Spinal cord (tissue), 10 donors: ENCODE measurements around the gene TAS2R30. TPM values are rescaled to one million over a fixed set of nuclear protein-coding genes. Genes with fewer than 3 reads are reported as not detected.

Experiments used
- DNase-seq, 6 donors: peaks; one replicate each; pipeline versions ENCODE4 v3.0.0 to v3.0.0-alpha.2; 2013 to 2015; ENCODE audit warnings: low spot score in 6 of 6, low read depth in 4 of 6
- H3K27ac ChIP-seq: one replicate; pipeline ENCODE4 v1.5.1; 2013; ENCODE audit warnings: low read depth, low read length, control low read depth
- H3K27me3 ChIP-seq: one replicate; pipeline ENCODE4 v1.6.1; 2013; ENCODE audit warnings: low read length; ENCODE audit not compliant: control insufficient read depth, insufficient read depth
- H3K36me3 ChIP-seq: one replicate; pipeline ENCODE4 v1.6.1; 2013; ENCODE audit warnings: low read length; ENCODE audit not compliant: control insufficient read depth, insufficient read depth
- H3K4me1 ChIP-seq: one replicate; pipeline ENCODE4 v1.6.1; 2013; ENCODE audit warnings: low read length; ENCODE audit not compliant: control insufficient read depth, insufficient read depth
- H3K4me3 ChIP-seq: one replicate; pipeline ENCODE4 v1.5.1; 2013; ENCODE audit warnings: low read depth, low read length, control low read depth
- H3K9me3 ChIP-seq: one replicate; pipeline ENCODE4 v1.6.1; 2013; ENCODE audit warnings: low read length; ENCODE audit not compliant: control insufficient read depth, insufficient read depth
- WGBS: methylation state at CpG from one replicate; pipeline ENCODE4 v1.1.5; 2013; ENCODE audit warnings: missing lambda C conversion rate; ENCODE audit not compliant: insufficient coverage; 5-methylcytosine and 5-hydroxymethylcytosine counted together
- polyA plus RNA-seq, 2 donors: library from polyadenylated mRNA; unstranded; fragments of 120-200 nt; gene quantifications; one replicate each; pipeline ENCODE4 v1.2.1, GENCODE V29; 2013; ENCODE audit not compliant: insufficient read length in 2 of 2
- total RNA-seq, 2 donors: library from RNA; depleted of rRNA in 1 of 2; stranded (reverse); fragments of 120-200 nt in 1 of 2; fragments of >200 nt in 1 of 2; gene quantifications; one replicate each; pipeline versions ENCODE4 v1.2.3 to v1.2.4, GENCODE V29; 2013 to 2014
- donor health status: healthy.

The TAS2R30 gene
- total and polyA plus RNA-seq, 4 donors, result 0.14 to 17.0 (median 3.0) TPM

GRCh38 chr12:11164384-11164783 is 29.9 kb upstream of the TAS2R30 start:
- no peaks in the 10 kb centered on the region for H3K27me3 ChIP-seq
- H3K9me3 ChIP-seq, result no peaks in the 10 kb centered on the region
- H3K36me3 ChIP-seq, result no peaks in the 10 kb centered on the region
- no peak for DNase-seq
- no peaks in the 10 kb centered on the region for H3K4me1 ChIP-seq
- no peak overlapping the region for H3K4me3 ChIP-seq
- H3K27ac ChIP-seq, result no peak overlapping the region

GRCh38 chr12:11162502-11162901 is 28.1 kb upstream of the TAS2R30 start:
- Histone ChIP-seq H3K36me3 (no peaks in the 10 kb centered on the region), H3K9me3 (no peaks in the 10 kb centered on the region), H3K4me3 (no peak overlapping the region), H3K27ac (no peak overlapping the region), H3K27me3 (no peaks in the 10 kb centered on the region), H3K4me1 (no peaks in the 10 kb centered on the region)
- WGBS, result no CpG with 5 or more reads among the region's 1 CpG
- DNase-seq, result no peak

GRCh38 chr12:11158885-11159444 is 24.5 kb upstream of the TAS2R30 start:
- H3K36me3 ChIP-seq, result no peaks in the 10 kb centered on the region
- H3K4me3 ChIP-seq, result no peak overlapping the region
- H3K27me3 ChIP-seq, result no peaks in the 10 kb centered on the region
- no peaks in the 10 kb centered on the region for H3K4me1 ChIP-seq
- no CpG with 5 or more reads among the region's 5 CpGs for WGBS
- H3K27ac ChIP-seq, result no peak overlapping the region
- H3K9me3 ChIP-seq, result no peaks in the 10 kb centered on the region
- DNase-seq, result no peak

GRCh38 chr12:11154400-11154925 is 20.0 kb upstream of the TAS2R30 start:
- no peaks in the 10 kb centered on the region for H3K9me3 ChIP-seq
- WGBS, result no CpG with 5 or more reads among the region's 1 CpG
- no peaks in the 10 kb centered on the region for H3K4me1 ChIP-seq
- H3K4me3 ChIP-seq, result no peak overlapping the region
- H3K27me3 ChIP-seq, result no peaks in the 10 kb centered on the region
- no peak for DNase-seq
- H3K36me3 ChIP-seq, result no peaks in the 10 kb centered on the region
- H3K27ac ChIP-seq, result no peak overlapping the region

GRCh38 chr12:11152725-11153124 is 18.3 kb upstream of the TAS2R30 start:
- H3K4me3 ChIP-seq, result no peak overlapping the region
- WGBS, result no CpG with 5 or more reads among the region's 2 CpGs
- H3K9me3 ChIP-seq, result no peaks in the 10 kb centered on the region
- no peak overlapping the region for H3K27ac ChIP-seq
- H3K36me3 ChIP-seq, result no peaks in the 10 kb centered on the region
- DNase-seq, result no peak
- no peaks in the 10 kb centered on the region for H3K4me1 ChIP-seq
- H3K27me3 ChIP-seq, result no peaks in the 10 kb centered on the region

DNA sequence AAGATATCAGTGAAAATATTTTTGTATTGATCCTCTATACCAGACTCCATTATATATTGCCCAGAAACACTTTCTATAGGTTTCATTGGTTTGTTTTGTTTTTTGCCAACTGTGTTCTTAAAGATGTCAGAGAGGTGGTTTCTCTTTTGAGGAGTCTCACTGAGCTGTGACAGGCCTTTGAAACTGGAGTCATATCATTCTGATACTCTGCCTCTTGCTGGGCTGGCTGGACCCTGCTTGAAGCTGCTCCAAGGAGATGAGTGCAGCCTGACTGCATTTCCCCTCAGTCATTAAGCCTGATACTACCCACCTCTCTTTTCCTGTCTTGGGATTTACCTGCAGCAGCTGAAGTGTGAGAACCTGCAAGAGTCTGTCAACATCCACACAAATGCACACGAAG is 16.4 kb upstream of the TAS2R30 start:
- DNase-seq, result no peak
- Histone ChIP-seq H3K27me3 (no peaks in the 10 kb centered on the region), H3K9me3 (no peaks in the 10 kb centered on the region), H3K4me1 (no peaks in the 10 kb centered on the region), H3K36me3 (no peaks in the 10 kb centered on the region), H3K4me3 (no peak overlapping the region), H3K27ac (no peak overlapping the region)
- 100% methylated on average over 1 of the region's 1 CpG for WGBS

GRCh38 chr12:11147420-11147819 is 13.0 kb upstream of the TAS2R30 start:
- no peaks in the 10 kb centered on the region for H3K36me3 ChIP-seq
- no peaks in the 10 kb centered on the region for H3K27me3 ChIP-seq
- H3K4me1 ChIP-seq, result no peaks in the 10 kb centered on the region
- no peak for DNase-seq
- no peak overlapping the region for H3K27ac ChIP-seq
- no CpG with 5 or more reads among the region's 1 CpG for WGBS
- peaks cover 3% of the 10 kb centered on the region for H3K9me3 ChIP-seq
- no peak overlapping the region for H3K4me3 ChIP-seq

- Histone ChIP-seq H3K36me3 (no peaks in the 10 kb centered on the region), H3K9me3 (peaks cover 3% of the 10 kb centered on the region)
- 100% methylated on average over 5 of the region's 5 CpGs for WGBS
Observed at GRCh38 chr12:11144297-11144696, 9.9 kb upstream of the TAS2R30 start.

GRCh38 chr12:11143352-11143751 is 8.9 kb upstream of the TAS2R30 start:
- WGBS, result no CpG with 5 or more reads among the region's 2 CpGs
- H3K4me3 ChIP-seq, result no peak overlapping the region

More at GRCh38 chr12:11144297-11144696, 9.9 kb upstream of the TAS2R30 start:
- no peak overlapping the region for H3K27ac ChIP-seq
- DNase-seq, result no peak
- H3K4me3 ChIP-seq, result no peak overlapping the region
- H3K4me1 ChIP-seq, result no peaks in the 10 kb centered on the region
- no peaks in the 10 kb centered on the region for H3K27me3 ChIP-seq

DNA sequence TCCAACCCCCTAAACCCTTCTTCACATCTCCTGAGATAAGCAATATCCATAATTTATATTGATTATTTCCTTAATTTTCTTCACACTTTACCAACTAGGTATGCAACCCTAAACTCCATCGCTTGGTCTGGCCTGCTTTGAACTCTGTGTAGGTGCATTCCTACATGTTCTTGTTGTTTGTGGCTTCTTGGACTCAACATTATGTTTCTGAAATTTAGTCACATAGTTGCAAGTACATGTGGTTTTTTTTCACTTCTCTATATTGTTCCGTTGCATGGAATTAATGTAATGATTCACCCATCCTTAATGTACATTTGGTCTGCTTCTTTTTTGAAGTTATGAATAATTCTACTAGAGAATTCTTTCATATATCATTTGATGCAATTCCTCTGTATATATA is 1.6 kb upstream of the TAS2R30 start:
- no peak overlapping the region for H3K27ac ChIP-seq
- no CpG with 5 or more reads among the region's 2 CpGs for WGBS
- no peak for DNase-seq

More at GRCh38 chr12:11143352-11143751, 8.9 kb upstream of the TAS2R30 start:
- no peaks in the 10 kb centered on the region for H3K27me3 ChIP-seq
- no peaks in the 10 kb centered on the region for H3K36me3 ChIP-seq
- H3K27ac ChIP-seq, result no peak overlapping the region
- no peaks in the 10 kb centered on the region for H3K4me1 ChIP-seq
- H3K9me3 ChIP-seq, result peaks cover 3% of the 10 kb centered on the region
- DNase-seq, result no peak

More for the DNA sequence above, 1.6 kb upstream of the TAS2R30 start:
- H3K4me1 ChIP-seq, result no peaks in the 10 kb centered on the region
- no peak overlapping the region for H3K4me3 ChIP-seq
- no peaks in the 10 kb centered on the region for H3K27me3 ChIP-seq
- H3K9me3 ChIP-seq, result no peaks in the 10 kb centered on the region
- H3K36me3 ChIP-seq, result no peaks in the 10 kb centered on the region
